Transverse colon (tissue), 4 donors: Measurements from ENCODE around the gene CDH11. TPM values are rescaled to one million over a fixed set of nuclear protein-coding genes. Genes with fewer than 3 reads are reported as not detected.
A peak's percentile ranks its signal among the peaks of the same experiment; 100 is the strongest.

Experiments used
- DNase-seq: peaks from one replicate; pipeline ENCODE4 v3.0.0-alpha.2; 2019
- H3K27ac ChIP-seq, 4 donors: fragments of 200-600 bp; sonication (generic); 2 replicates each; pipeline ENCODE4 v1.5.1; 2016 to 2018; ENCODE audit warnings: inconsistent platforms in 4 of 4
- H3K27me3 ChIP-seq: fragments of 200-600 bp; sonication (generic); 2 replicates; pipeline ENCODE4 v1.5.1; 2017; ENCODE audit warnings: inconsistent platforms
- H3K36me3 ChIP-seq, 4 donors: fragments of 200-600 bp; sonication (generic); 2 replicates each; pipeline ENCODE4 v1.5.1; 2017 to 2019; ENCODE audit warnings: inconsistent platforms in 4 of 4
- H3K4me1 ChIP-seq, 4 donors: fragments of 200-600 bp; sonication (generic); 2 replicates each; pipeline ENCODE4 v1.5.1; 2017 to 2020; ENCODE audit warnings: inconsistent platforms in 4 of 4
- H3K4me3 ChIP-seq, 4 donors: fragments of 200-600 bp; sonication (generic); 1 replicate in 1 of 4; 2 replicates in 3 of 4; pipeline versions ENCODE4 v1.5.1 to v1.6.1; 2017 to 2019; ENCODE audit warnings: inconsistent platforms in 4 of 4
- H3K9me3 ChIP-seq, 2 donors: fragments of 200-600 bp; sonication (generic); 2 replicates each; pipeline ENCODE4 v1.5.1; 2017 to 2019; ENCODE audit warnings: inconsistent platforms in 2 of 2
- EP300 ChIP-seq: sonication (generic); formaldehyde crosslinking; IDR thresholded peaks from one replicate; pipeline ENCODE4 v1.6.1; 2017; ENCODE audit warnings: antibody characterized with exemption, low read depth
- POLR2A ChIP-seq: fragments of 450-650 bp; IDR thresholded peaks from one replicate; pipeline ENCODE4 v1.6.1; 2016; ENCODE audit warnings: antibody characterized with exemption, mild to moderate bottlenecking, moderate library complexity
- POLR2AphosphoS5 ChIP-seq, 3 donors: sonication (generic); formaldehyde crosslinking; IDR thresholded peaks; one replicate each; pipeline ENCODE4 v1.6.1; 2016; ENCODE audit warnings: antibody characterized with exemption in 3 of 3
- WGBS, 2 donors: methylation state at CpG; one replicate each; pipeline ENCODE4 v1.1.5; 2018; ENCODE audit warnings: low coverage in 1 of 2; 5-methylcytosine and 5-hydroxymethylcytosine counted together
- in situ Hi-C, 4 donors: fragments of 200-750 bp; cut with MboI; loops; one replicate each; pipeline versions ENCODE4 v1.15.0 to v1.15.1; 2017; ENCODE audit warnings: low sequenced_read_pairs in 3 of 4, low pct_ligation_motif_present in 1 of 4, low pct_unique_long_range_greater_than_20kb in 1 of 4
- intact Hi-C: fragments of 100-400 bp; cut with DNase I; formaldehyde crosslinking; loops from one replicate; pipeline ENCODE4 v1.15.1; 2023; ENCODE audit warnings: low total_unique reads
- total RNA-seq, 4 donors: library from RNA; depleted of rRNA; stranded (reverse); fragments of >200 nt; gene quantifications; one replicate each; pipeline ENCODE4 v1.1.0, GENCODE V29; 2016
- TF ChIP-seq, protein P1 (sequence below), 5 experiments: fragments of 200-600 bp in 3 of 5; fragments of 450-650 bp in 2 of 5; sonication (generic) in 3 of 5; IDR thresholded peaks; 1 replicate in 2 of 5; 2 replicates in 3 of 5; pipeline ENCODE4 v1.5.1; 2016 to 2017; ENCODE audit warnings: antibody characterized with exemption in 5 of 5, inconsistent platforms in 3 of 5, mild to moderate bottlenecking in 2 of 5, moderate library complexity in 1 of 5

CDH11 gene
- total RNA-seq, 4 donors from 2014 or later: 8.2 to 141 (median 9.2) TPM

DNA sequence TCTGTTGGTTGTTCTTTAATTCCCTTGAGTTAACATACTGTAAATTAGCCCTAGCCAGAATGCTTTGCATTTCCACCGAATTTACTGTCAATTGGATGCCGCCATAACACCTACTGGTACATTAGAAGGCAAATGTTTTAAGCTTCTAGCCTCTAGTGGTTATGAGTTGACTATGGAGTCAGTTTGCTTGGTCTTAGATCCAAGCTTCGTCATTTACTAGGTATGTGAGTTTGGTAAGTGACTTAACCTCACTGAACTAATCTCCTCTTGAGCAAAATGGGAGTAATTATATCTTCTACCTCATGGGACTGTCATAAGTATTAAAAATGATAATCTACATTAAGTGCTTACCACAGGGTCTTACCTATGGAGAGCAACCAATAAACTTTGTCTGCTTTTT is 20.4 kb upstream of the CDH11 start:
- Histone ChIP-seq H3K27ac (no peak overlapping the region), H3K27me3 (no peaks in the 10 kb centered on the region), H3K9me3 (no peaks in the 10 kb centered on the region), H3K4me1 (no peaks in the 10 kb centered on the region), H3K36me3 (no peaks in the 10 kb centered on the region), H3K4me3 (no peak overlapping the region)
- 76 to 83% methylated on average over 3 of the region's 3 CpGs for WGBS, 2 donors
- TF ChIP-seq, protein P1, sequence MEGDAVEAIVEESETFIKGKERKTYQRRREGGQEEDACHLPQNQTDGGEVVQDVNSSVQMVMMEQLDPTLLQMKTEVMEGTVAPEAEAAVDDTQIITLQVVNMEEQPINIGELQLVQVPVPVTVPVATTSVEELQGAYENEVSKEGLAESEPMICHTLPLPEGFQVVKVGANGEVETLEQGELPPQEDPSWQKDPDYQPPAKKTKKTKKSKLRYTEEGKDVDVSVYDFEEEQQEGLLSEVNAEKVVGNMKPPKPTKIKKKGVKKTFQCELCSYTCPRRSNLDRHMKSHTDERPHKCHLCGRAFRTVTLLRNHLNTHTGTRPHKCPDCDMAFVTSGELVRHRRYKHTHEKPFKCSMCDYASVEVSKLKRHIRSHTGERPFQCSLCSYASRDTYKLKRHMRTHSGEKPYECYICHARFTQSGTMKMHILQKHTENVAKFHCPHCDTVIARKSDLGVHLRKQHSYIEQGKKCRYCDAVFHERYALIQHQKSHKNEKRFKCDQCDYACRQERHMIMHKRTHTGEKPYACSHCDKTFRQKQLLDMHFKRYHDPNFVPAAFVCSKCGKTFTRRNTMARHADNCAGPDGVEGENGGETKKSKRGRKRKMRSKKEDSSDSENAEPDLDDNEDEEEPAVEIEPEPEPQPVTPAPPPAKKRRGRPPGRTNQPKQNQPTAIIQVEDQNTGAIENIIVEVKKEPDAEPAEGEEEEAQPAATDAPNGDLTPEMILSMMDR (IDR thresholded peaks at IDR 0.05): no peak
- TF ChIP-seq POLR2A (no peak), POLR2AphosphoS5 (IDR thresholded peaks at IDR 0.05) (no peak), EP300 (no peak)
- in situ Hi-C loops: no loop called here
- intact Hi-C loops: no loop called here
- no peak for DNase-seq

DNA sequence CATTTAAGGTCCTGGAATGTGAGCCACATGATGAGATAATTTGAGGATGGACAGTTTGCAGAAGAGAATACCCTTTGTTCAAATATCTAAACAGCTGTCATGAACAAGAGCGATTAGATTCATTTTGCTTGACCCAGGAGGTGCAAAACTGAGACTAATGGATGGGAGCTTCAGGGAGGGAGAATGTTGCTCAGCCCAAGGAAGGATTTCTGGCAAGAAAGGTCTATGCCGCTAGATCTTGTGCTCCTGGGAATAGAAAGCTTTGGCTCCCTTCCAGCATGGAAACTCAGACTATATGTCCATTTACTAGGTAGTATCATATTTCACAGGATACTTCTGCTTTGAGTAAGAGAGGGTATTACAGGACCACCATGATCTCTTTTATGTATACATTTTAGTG is 14.8 kb upstream of the CDH11 start:
- TF ChIP-seq POLR2A: no peak
- TF ChIP-seq EP300: no peak
- TF ChIP-seq POLR2AphosphoS5 (IDR thresholded peaks at IDR 0.05): no peak
- TF ChIP-seq, protein P1 (IDR thresholded peaks at IDR 0.05): no peak
- WGBS, 2 donors: 70 to 80% methylated on average over 1 to 2 of the region's 2 CpGs
- intact Hi-C loops: loop anchor here (10.0 kb wide), 1 partner anchor 1138 kb away; no protein-coding TSS in a partner anchor

DNA sequence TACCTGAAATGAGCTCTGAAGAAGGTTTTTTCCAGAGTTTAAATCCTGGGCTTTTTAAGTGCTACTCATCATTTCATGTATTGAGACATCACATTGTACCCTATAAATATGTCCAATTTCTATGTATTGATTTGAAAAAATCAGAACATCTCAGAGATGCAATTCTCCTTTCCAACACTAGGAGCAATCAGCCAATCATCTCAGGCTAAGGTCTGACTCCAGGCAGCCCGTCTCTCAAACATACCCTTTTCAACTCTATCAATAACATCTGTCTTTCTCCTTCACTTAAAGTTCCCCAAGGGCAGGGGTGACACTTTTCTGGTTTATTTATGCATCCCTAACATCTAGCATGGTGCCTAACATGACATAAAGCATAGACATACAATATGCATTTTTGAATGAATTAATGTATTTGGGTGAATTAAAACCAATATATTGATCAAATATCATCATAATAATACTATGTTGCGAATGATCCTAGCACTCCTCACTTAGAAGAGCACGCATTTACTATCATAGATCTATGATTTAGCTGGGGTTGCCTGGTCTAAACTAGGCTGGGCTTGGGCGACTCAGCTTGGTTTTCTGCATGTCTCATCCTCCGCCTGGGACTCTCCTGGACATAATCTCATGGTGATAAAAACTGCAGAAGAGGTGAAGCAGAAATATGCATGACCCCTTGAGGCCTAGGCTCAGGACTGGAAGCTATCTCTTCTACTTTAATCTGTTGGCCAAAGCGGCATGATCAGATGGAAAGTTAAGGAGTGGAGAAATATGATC is 5.2 kb upstream of the CDH11 start:
- 93 to 94% methylated on average over 5 to 6 of the region's 6 CpGs for WGBS, 2 donors
- in situ Hi-C loops: no loop called here
- H3K9me3 ChIP-seq: no peaks in the 10 kb centered on the region
- H3K36me3 ChIP-seq: no peaks in the 10 kb centered on the region
- DNase-seq: no peak
- H3K4me3 ChIP-seq: no peak overlapping the region
- H3K27ac ChIP-seq: no peak overlapping the region
- intact Hi-C loops: no loop called here
- peaks cover 19% of the 10 kb centered on the region for H3K27me3 ChIP-seq
- TF ChIP-seq, protein P1 (IDR thresholded peaks at IDR 0.05): peak; percentile 21 to 38 (median 34)
- TF ChIP-seq POLR2AphosphoS5 (IDR thresholded peaks at IDR 0.05): no peak
- peaks cover 8 to 41% (median 31%) of the 10 kb centered on the region in 4 donors for H3K4me1 ChIP-seq

More for the DNA sequence above, 14.8 kb upstream of the CDH11 start:
- no peaks in the 10 kb centered on the region for H3K4me1 ChIP-seq
- no peak overlapping the region for H3K27ac ChIP-seq
- in situ Hi-C loops: no loop called here
- DNase-seq: no peak
- no peaks in the 10 kb centered on the region for H3K27me3 ChIP-seq
- no peaks in the 10 kb centered on the region for H3K9me3 ChIP-seq
- H3K36me3 ChIP-seq: no peaks in the 10 kb centered on the region
- H3K4me3 ChIP-seq: no peak overlapping the region

DNA sequence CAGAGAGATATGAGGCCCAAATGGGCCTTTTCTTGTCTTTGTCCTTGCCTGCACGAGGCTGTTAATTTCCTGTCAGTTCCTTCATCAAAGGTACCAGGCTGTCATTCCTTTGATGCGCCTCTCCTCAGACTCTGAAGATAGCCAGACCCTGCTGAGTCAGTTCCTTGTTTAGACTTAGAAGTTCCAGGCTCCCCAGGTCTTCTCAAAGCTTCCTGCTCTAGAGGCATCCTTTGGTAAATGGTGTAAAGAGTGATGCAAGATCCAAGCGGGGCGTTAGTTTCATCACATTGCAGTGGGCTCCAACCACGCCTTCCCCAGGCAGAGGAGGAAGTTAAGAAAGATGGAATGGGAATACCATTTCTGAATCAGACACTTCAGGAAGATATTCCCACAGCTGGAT is 4.0 kb upstream of the CDH11 start:
- peak overlapping the region; percentile 64 to 88 (median 82) for H3K27ac ChIP-seq
- intact Hi-C loops: no loop called here
- 56% methylated on average over 5 of the region's 5 CpGs; no CpG with 5 or more reads in 1 of the 2 donors for WGBS, 2 donors

More for the DNA sequence above, 4.0 kb upstream of the CDH11 start:
- TF ChIP-seq EP300 (no peak), POLR2AphosphoS5 (IDR thresholded peaks at IDR 0.05) (no peak), POLR2A (no peak)
- TF ChIP-seq, protein P1 (IDR thresholded peaks at IDR 0.05): no peak
- no peaks in the 10 kb centered on the region for H3K36me3 ChIP-seq
- peaks cover 8 to 51% (median 38%) of the 10 kb centered on the region in 4 donors for H3K4me1 ChIP-seq
- no peak for DNase-seq
- no peaks in the 10 kb centered on the region for H3K9me3 ChIP-seq
- in situ Hi-C loops: no loop called here
- no peak overlapping the region for H3K4me3 ChIP-seq
- peaks cover 31% of the 10 kb centered on the region for H3K27me3 ChIP-seq
